ENCODE measurements around the gene CHMP2A. TPM values are rescaled to one million over a fixed set of nuclear protein-coding genes. Genes with fewer than 3 reads are reported as not detected.

CHMP2A gene
- polyA plus RNA-seq, 1 of the 3 experiments (the other 2 are of a cell fraction) = 381 TPM

DNA sequence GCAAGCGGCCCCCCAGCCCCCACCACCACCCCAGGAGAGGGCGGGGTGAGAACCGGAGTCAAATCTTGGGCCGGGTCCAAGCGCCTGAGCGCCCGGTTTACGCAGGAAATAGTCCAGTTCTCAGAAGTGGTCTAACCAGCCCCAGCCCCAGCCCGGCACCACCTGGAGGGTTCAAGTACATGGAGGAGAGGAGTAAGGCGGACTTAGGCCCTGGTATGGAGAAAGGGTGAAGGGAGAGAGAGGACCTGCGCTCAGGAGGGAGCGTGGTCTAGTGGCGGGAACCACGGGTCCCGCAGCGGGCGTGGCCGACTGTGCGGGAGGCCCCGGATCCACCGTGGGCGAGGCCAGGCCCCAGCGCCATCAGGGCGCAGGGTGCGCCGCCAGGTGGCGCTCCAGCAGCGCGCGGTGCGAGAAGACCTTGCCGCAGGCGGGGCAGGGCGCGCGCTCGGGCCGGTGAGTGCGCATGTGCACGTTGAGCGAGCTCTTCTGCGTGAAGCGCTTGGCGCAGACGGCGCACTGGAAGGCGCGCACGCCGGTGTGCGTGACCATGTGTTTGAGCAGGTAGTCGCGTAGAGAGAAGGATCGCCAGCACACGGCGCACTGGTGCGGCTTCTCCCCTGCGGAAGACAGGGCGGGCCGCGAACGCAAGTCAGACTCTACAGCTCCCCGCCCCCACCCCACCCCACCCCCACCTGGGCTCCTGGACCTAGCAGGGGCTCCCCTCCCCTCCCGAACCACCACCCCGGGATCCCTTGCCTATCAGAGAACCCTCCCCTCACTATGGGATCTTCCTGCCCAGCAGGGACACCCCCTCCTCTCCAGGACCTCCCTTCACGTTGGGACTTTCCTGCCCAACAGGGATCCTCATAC, 41.0 kb downstream of the CHMP2A start:
- peak; percentile 99 for DNase-seq
- H3K27me3 ChIP-seq (ENCODE audit: insufficient read depth) = no peaks in the 10 kb centered on the region
- H2AFZ ChIP-seq (ENCODE audit: low read depth) = no peak overlapping the region
- peaks cover 7% of the 10 kb centered on the region for H3F3A ChIP-seq (replicated peaks; ENCODE audit: insufficient read depth)
- H3K4me2 ChIP-seq = peak overlapping the region; percentile 66
- H3K9ac ChIP-seq = peak overlapping the region; percentile 32; the same call in 1 of the 2 replicates
- ChIA-PET POLR2A (interaction anchor here (1.2 to 1.9 kb wide), 4 partner anchors 30 to 46 kb away, joined by 3 to 10 read pairs (median 5); partner anchors contain the start of genes CHMP2A and TRIM28), CTCF (interaction anchor here (0.6 to 2.4 kb wide), 13 partner anchors 10 to 1151 kb away, joined by 3 to 23 read pairs (median 4); partner anchors contain the start of genes CHMP2A, TRAPPC2B, TRIM28 and ZNF547)
- H3K9me2 ChIP-seq = no peaks in the 10 kb centered on the region
- 62% methylated on average over 16 of the region's 66 CpGs for WGBS (ENCODE audit: low lambda C conversion rate)
- H3K4me3 ChIP-seq (ENCODE audit: low read depth in 2 of 2, low read length in 1 of 2) = peak overlapping the region; percentile 35 to 47; a peak in 3 of 4 replicates
- H3K9me3 ChIP-seq = no peaks in the 10 kb centered on the region
- peak overlapping the region; percentile 41 to 85 for H3K27ac ChIP-seq (ENCODE audit: low read depth in 2 of 2, low read length in 1 of 2)
- H3K79me2 ChIP-seq (ENCODE audit: insufficient read depth) = peaks cover 53% of the 10 kb centered on the region
- no peaks in the 10 kb centered on the region; the same call in 1 of the 2 replicates for H4K20me1 ChIP-seq (ENCODE audit: insufficient read depth)
- peaks cover 9 to 28% of the 10 kb centered on the region in 2 experiments for H3K36me3 ChIP-seq (replicated peaks in 1 of 2; ENCODE audit: control insufficient read depth in 1 of 2, insufficient read depth in 2 of 2, low read length in 1 of 2)
- peaks cover 0 to 34% of the 10 kb centered on the region in 2 experiments; a peak in 1 of 4 replicates for H3K4me1 ChIP-seq (ENCODE audit: control insufficient read depth in 1 of 2, insufficient read depth in 2 of 2, low read depth in 1 of 2, low read length in 1 of 2)
- peak; percentile 73; the same call in 1 of the 2 replicates for TF ChIP-seq MAX (IDR thresholded peaks at IDR 0.05; ENCODE audit: low read depth)
- TF ChIP-seq MXI1 (IDR thresholded peaks at IDR 0.05; ENCODE audit: low read depth, low read length) = peak; percentile 90
- no peak for TF ChIP-seq EP300 (IDR thresholded peaks at IDR 0.05; ENCODE audit: borderline replicate concordance in 1 of 2, low read depth in 1 of 2, low read length in 1 of 2)
- no peak for TF ChIP-seq YY1 (IDR thresholded peaks at IDR 0.05; ENCODE audit: low read depth)
- TF ChIP-seq TAF1 (IDR thresholded peaks at IDR 0.05; ENCODE audit: borderline replicate concordance, low read depth, low read length) = peak; percentile 17; the same call in 1 of the 2 replicates
- TF ChIP-seq, protein P1, sequence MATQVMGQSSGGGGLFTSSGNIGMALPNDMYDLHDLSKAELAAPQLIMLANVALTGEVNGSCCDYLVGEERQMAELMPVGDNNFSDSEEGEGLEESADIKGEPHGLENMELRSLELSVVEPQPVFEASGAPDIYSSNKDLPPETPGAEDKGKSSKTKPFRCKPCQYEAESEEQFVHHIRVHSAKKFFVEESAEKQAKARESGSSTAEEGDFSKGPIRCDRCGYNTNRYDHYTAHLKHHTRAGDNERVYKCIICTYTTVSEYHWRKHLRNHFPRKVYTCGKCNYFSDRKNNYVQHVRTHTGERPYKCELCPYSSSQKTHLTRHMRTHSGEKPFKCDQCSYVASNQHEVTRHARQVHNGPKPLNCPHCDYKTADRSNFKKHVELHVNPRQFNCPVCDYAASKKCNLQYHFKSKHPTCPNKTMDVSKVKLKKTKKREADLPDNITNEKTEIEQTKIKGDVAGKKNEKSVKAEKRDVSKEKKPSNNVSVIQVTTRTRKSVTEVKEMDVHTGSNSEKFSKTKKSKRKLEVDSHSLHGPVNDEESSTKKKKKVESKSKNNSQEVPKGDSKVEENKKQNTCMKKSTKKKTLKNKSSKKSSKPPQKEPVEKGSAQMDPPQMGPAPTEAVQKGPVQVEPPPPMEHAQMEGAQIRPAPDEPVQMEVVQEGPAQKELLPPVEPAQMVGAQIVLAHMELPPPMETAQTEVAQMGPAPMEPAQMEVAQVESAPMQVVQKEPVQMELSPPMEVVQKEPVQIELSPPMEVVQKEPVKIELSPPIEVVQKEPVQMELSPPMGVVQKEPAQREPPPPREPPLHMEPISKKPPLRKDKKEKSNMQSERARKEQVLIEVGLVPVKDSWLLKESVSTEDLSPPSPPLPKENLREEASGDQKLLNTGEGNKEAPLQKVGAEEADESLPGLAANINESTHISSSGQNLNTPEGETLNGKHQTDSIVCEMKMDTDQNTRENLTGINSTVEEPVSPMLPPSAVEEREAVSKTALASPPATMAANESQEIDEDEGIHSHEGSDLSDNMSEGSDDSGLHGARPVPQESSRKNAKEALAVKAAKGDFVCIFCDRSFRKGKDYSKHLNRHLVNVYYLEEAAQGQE (IDR thresholded peaks at IDR 0.05; ENCODE audit: low read depth, low read length) = no peak
- TF ChIP-seq FOXM1 (IDR thresholded peaks at IDR 0.05; ENCODE audit: low read depth) = no peak
- no peak for TF ChIP-seq MEF2A (IDR thresholded peaks at IDR 0.05; ENCODE audit: borderline replicate concordance, low read depth)
- TF ChIP-seq TCF12 (IDR thresholded peaks at IDR 0.05) = no peak
- TF ChIP-seq GATA2 (CRISPR knock-in tag; IDR thresholded peaks at IDR 0.05) = no peak
- peak; percentile 75; the same call in 1 of the 2 replicates for TF ChIP-seq POLR2AphosphoS5 (IDR thresholded peaks at IDR 0.05; ENCODE audit: low read depth, low read length)
- TF ChIP-seq, protein P2, sequence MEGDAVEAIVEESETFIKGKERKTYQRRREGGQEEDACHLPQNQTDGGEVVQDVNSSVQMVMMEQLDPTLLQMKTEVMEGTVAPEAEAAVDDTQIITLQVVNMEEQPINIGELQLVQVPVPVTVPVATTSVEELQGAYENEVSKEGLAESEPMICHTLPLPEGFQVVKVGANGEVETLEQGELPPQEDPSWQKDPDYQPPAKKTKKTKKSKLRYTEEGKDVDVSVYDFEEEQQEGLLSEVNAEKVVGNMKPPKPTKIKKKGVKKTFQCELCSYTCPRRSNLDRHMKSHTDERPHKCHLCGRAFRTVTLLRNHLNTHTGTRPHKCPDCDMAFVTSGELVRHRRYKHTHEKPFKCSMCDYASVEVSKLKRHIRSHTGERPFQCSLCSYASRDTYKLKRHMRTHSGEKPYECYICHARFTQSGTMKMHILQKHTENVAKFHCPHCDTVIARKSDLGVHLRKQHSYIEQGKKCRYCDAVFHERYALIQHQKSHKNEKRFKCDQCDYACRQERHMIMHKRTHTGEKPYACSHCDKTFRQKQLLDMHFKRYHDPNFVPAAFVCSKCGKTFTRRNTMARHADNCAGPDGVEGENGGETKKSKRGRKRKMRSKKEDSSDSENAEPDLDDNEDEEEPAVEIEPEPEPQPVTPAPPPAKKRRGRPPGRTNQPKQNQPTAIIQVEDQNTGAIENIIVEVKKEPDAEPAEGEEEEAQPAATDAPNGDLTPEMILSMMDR (IDR thresholded peaks at IDR 0.05) = peak; percentile 85
- peak; percentile 81 for TF ChIP-seq CHD2 (IDR thresholded peaks at IDR 0.05; ENCODE audit: low read length, partially characterized antibody)
- peak; percentile 77 for TF ChIP-seq SMC3 (IDR thresholded peaks at IDR 0.05; ENCODE audit: low read depth, low read length)
- TF ChIP-seq NFIC (IDR thresholded peaks at IDR 0.05; ENCODE audit: borderline replicate concordance) = no peak
- no peak for TF ChIP-seq JUND (IDR thresholded peaks at IDR 0.05)
- peak; percentile 87 for TF ChIP-seq NRF1 (IDR thresholded peaks at IDR 0.05; ENCODE audit: low read depth, low read length)
- TF ChIP-seq RAD21 (IDR thresholded peaks at IDR 0.05; ENCODE audit: low read length) = peak; percentile 69
- TF ChIP-seq, protein P3, sequence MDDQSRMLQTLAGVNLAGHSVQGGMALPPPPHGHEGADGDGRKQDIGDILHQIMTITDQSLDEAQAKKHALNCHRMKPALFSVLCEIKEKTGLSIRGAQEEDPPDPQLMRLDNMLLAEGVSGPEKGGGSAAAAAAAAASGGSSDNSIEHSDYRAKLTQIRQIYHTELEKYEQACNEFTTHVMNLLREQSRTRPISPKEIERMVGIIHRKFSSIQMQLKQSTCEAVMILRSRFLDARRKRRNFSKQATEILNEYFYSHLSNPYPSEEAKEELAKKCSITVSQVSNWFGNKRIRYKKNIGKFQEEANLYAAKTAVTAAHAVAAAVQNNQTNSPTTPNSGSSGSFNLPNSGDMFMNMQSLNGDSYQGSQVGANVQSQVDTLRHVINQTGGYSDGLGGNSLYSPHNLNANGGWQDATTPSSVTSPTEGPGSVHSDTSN (IDR thresholded peaks at IDR 0.05) = peak; percentile 34; the same call in 1 of the 2 replicates
- no peak for TF ChIP-seq IRF3 (IDR thresholded peaks at IDR 0.05; ENCODE audit: low read depth, low read length)
- TF ChIP-seq, protein P4, sequence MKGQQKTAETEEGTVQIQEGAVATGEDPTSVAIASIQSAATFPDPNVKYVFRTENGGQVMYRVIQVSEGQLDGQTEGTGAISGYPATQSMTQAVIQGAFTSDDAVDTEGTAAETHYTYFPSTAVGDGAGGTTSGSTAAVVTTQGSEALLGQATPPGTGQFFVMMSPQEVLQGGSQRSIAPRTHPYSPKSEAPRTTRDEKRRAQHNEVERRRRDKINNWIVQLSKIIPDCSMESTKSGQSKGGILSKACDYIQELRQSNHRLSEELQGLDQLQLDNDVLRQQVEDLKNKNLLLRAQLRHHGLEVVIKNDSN (IDR thresholded peaks at IDR 0.05; ENCODE audit: borderline replicate concordance, low read depth) = no peak
- TF ChIP-seq EZH2phosphoT487 (IDR thresholded peaks at IDR 0.05; ENCODE audit: borderline replicate concordance, low read depth) = no peak
- peak; percentile 69; the same call in 1 of the 2 replicates for TF ChIP-seq SIN3A (IDR thresholded peaks at IDR 0.05; ENCODE audit: borderline replicate concordance, low read depth, low read length)

All from SK-N-SH (cell line).